Measurements from ENCODE around the gene EFEMP2.
"Not testable (repeated sequence)": the region's sequence is repeated elsewhere in the genome, so short reads cannot be mapped to it uniquely, and the experiment has no call there.

DNA sequence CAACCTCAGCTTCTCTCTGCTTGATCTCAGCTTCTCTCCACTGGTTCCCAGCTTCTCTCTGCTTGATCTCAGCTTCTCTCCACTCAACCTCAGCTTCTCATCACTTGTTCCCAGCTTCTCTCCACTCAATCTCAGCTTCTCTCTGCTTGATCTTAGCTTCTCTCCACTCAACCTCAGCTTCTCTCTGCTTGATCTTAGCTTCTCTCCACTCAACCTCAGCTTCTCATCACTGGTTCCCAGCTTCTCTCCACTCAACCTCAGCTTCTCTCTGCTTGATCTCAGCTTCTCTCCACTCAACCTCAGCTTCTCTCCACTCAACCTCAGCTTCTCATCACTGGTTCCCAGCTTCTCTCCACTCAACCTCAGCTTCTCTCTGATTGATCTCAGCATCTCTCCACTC is 40.4 kb downstream of the EFEMP2 start:
- TF ChIP-seq, protein P1, sequence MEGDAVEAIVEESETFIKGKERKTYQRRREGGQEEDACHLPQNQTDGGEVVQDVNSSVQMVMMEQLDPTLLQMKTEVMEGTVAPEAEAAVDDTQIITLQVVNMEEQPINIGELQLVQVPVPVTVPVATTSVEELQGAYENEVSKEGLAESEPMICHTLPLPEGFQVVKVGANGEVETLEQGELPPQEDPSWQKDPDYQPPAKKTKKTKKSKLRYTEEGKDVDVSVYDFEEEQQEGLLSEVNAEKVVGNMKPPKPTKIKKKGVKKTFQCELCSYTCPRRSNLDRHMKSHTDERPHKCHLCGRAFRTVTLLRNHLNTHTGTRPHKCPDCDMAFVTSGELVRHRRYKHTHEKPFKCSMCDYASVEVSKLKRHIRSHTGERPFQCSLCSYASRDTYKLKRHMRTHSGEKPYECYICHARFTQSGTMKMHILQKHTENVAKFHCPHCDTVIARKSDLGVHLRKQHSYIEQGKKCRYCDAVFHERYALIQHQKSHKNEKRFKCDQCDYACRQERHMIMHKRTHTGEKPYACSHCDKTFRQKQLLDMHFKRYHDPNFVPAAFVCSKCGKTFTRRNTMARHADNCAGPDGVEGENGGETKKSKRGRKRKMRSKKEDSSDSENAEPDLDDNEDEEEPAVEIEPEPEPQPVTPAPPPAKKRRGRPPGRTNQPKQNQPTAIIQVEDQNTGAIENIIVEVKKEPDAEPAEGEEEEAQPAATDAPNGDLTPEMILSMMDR (IDR thresholded peaks at IDR 0.05), result not testable (repeated sequence)
- not testable (repeated sequence) for TF ChIP-seq POLR2AphosphoS5 (IDR thresholded peaks at IDR 0.05)
